Activated T-helper 2 cell treated with anti-CD3 and anti-CD28 coated beads, Interferon-gamma antibody, Interleukin-2, Interleukin-4, amounts not matched to agents 10 μg/mL and 5 μg/mL and 100 μg/mL, durations not matched to agents 14 hours and 24 hours and 36 hours (primary cell): ENCODE results near the gene THBS3. TPM values are rescaled to one million over a fixed set of nuclear protein-coding genes. Genes with fewer than 3 reads are reported as not detected.

Source experiments
- DNase-seq: peaks from one replicate; pipeline ENCODE4 v3.0.0; 2021; ENCODE audit warnings: low spot score
- H3K27ac Mint-ChIP-seq: one replicate; pipeline ENCODE4 v1.8.0; 2021; ENCODE audit warnings: mixed read lengths
- H3K27me3 Mint-ChIP-seq: one replicate; pipeline ENCODE4 v1.8.0; 2021; ENCODE audit warnings: low read depth, mixed read lengths
- H3K36me3 Mint-ChIP-seq: one replicate; pipeline ENCODE4 v1.8.0; 2021; ENCODE audit warnings: low read depth, mixed read lengths
- H3K4me1 Mint-ChIP-seq: one replicate; pipeline ENCODE4 v1.8.0; 2021; ENCODE audit warnings: low read depth, mixed read lengths
- H3K4me3 Mint-ChIP-seq: one replicate; pipeline ENCODE4 v1.8.0; 2021; ENCODE audit warnings: low read depth, mild to moderate bottlenecking, moderate library complexity, mixed read lengths
- H3K9me3 Mint-ChIP-seq: one replicate; pipeline ENCODE4 v1.8.0; 2021; ENCODE audit warnings: mixed read lengths
- intact Hi-C: fragments of 100-400 bp; cut with micrococcal nuclease; formaldehyde crosslinking; loops from one replicate; pipeline ENCODE4 v1.15.1; 2023
- total RNA-seq: library from RNA; stranded (reverse); gene quantifications from 2 replicates; pipeline ENCODE4 v1.2.3, GENCODE V29; 2022

THBS3 gene
- total RNA-seq, 1 donor from 2014 or later = 13.1 TPM

DNA sequence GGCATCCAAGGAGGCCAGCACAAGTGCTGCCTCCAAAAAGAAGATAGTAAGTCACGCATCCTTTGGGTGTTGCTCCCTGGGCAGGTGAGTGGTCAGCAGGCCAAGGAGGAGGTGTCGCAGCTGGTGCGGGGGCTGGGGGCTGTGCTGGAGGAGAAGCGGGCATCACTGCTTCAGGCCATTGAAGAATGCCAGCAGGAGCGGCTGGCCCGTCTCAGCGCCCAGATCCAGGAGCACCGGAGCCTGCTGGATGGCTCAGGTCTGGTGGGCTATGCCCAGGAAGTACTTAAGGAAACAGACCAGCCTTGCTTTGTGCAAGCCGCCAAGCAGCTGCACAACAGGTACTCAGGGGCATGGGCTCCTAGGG is 29.8 kb downstream of the THBS3 start:
- no peaks in the 10 kb centered on the region for H3K9me3 Mint-ChIP-seq
- peaks cover 31% of the 10 kb centered on the region for H3K4me1 Mint-ChIP-seq
- H3K4me3 Mint-ChIP-seq = no peak overlapping the region
- DNase-seq = no peak
- intact Hi-C loops = loop anchor here (2.0 kb wide), 1 partner anchor 15 kb away; no protein-coding TSS in a partner anchor
- H3K27ac Mint-ChIP-seq = no peak overlapping the region
- no peaks in the 10 kb centered on the region for H3K27me3 Mint-ChIP-seq
- peaks cover 35% of the 10 kb centered on the region for H3K36me3 Mint-ChIP-seq

DNA sequence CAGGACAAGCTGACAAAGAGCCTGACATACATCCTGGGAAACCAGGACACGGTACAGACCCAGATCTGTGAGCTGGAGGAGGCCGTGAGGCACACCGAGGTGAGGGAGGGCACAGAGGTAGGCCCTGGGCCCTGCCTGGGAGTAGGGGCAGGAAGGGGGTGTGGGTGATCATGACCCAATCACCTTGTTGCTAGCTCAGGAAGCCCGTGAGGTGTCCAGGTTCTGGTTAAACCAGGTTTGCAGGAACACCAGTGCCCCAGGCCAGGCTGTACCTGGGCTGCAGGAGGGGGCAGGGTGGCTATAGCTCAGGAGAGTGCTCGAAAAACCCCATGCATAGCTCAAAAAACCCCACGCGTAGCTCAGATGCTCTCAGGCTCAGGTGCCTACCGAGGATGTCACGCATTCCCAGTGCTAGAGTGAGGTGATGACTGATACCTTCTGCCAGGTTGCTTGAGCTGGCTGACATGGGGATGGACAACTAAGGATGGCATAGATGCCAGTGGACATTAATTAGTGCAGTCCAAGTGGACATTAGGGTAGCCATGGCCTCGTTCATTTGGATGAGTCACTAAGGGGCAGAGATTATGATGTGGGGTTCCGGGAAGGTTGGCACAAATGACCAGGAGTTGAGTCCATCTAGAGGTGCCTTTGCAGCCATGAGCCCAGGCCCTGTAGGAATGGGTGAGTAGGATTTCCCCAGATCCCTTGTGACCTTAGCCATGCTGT is 30.3 kb downstream of the THBS3 start:
- DNase-seq = no peak
- H3K4me3 Mint-ChIP-seq = no peak overlapping the region
- H3K4me1 Mint-ChIP-seq = peaks cover 32% of the 10 kb centered on the region
- H3K27ac Mint-ChIP-seq = no peak overlapping the region
- intact Hi-C loops = loop anchor here (2.0 kb wide), 1 partner anchor 15 kb away; no protein-coding TSS in a partner anchor
- H3K27me3 Mint-ChIP-seq = no peaks in the 10 kb centered on the region
- no peaks in the 10 kb centered on the region for H3K9me3 Mint-ChIP-seq
- peaks cover 37% of the 10 kb centered on the region for H3K36me3 Mint-ChIP-seq

DNA sequence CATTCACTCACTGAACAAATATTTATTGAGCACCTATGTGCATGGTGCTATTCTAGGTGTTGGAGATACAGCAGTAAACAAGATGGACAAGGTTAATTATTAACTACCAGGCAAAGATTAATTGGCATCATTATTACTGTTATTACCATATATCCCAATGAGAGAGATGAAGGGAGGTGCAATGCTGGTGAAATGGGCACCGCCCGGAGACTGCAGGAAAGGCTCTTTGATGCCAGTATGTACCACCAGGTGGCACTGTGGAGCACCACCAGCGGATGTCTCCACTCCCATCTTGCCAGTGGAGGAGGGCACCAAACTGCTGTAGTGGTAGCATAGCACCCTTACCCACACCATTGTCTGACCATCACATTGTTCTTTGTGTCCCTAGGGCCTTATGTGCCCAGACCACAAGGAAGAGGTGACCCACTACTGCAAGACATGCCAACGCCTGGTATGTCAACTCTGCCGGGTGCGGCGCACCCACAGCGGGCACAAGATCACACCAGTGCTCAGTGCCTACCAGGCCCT is 31.1 kb downstream of the THBS3 start:
- Mint-ChIP-seq H3K27ac (peak overlapping the region; percentile 9), H3K4me1 (peaks cover 38% of the 10 kb centered on the region), H3K36me3 (peaks cover 40% of the 10 kb centered on the region), H3K27me3 (no peaks in the 10 kb centered on the region), H3K9me3 (no peaks in the 10 kb centered on the region), H3K4me3 (peak overlapping the region; percentile 59)
- intact Hi-C loops = loop anchor here (1.0 to 2.0 kb wide), 2 partner anchors 16 to 50 kb away; no protein-coding TSS in a partner anchor
- DNase-seq = peak; percentile 71

DNA sequence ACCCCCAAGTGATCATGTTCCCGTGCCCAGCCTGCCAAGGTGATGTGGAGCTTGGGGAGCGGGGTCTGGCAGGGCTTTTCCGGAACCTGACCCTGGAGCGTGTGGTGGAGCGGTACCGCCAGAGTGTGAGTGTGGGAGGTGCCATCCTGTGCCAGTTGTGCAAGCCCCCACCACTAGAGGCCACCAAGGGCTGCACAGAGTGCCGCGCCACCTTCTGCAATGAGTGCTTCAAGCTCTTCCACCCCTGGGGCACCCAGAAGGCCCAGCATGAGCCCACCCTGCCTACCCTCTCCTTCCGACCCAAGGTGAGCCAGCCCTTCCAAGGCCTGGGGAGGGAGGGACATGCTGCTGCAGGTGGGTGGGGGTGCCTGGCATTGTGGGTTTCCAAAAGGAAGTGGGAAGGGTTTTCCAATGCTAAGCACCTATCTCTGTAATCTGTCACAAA is 31.7 kb downstream of the THBS3 start:
- Mint-ChIP-seq H3K27me3 (no peaks in the 10 kb centered on the region), H3K4me3 (peak overlapping the region; percentile 59), H3K27ac (no peak overlapping the region), H3K9me3 (no peaks in the 10 kb centered on the region), H3K36me3 (peaks cover 39% of the 10 kb centered on the region), H3K4me1 (peaks cover 38% of the 10 kb centered on the region)
- no peak for DNase-seq
- intact Hi-C loops = loop anchor here (1.0 to 2.0 kb wide), 2 partner anchors 17 to 50 kb away; no protein-coding TSS in a partner anchor

DNA sequence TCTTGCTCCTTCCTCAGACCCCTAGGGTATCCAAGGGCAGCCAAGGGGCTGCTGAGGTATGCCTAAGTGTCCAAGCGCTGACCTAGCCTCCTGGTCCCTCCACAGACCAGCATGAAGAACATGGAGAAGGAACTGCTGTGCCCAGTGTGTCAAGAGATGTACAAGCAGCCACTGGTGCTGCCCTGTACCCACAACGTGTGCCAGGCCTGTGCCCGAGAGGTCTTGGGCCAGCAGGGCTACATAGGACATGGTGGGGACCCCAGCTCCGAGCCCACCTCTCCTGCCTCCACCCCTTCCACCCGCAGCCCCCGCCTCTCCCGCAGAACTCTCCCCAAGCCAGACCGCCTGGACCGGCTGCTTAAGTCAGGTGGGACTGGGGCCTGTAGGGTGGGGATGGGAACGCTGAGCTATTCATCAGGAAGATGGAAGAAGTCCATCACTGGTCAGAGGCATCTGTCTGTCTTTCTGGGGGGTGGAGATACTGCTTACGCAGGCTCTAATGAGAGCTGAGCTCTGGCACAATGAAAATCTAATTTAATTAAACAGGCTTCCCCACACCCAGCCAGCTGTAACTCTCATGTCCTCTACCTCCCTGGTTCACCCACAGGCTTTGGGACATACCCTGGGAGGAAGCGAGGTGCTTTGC is 32.3 kb downstream of the THBS3 start:
- Mint-ChIP-seq H3K4me3 (peak overlapping the region; percentile 96), H3K9me3 (no peaks in the 10 kb centered on the region), H3K4me1 (peaks cover 39% of the 10 kb centered on the region), H3K27ac (no peak overlapping the region), H3K36me3 (peaks cover 41% of the 10 kb centered on the region), H3K27me3 (no peaks in the 10 kb centered on the region)
- intact Hi-C loops = no loop called here
- DNase-seq = no peak

DNA sequence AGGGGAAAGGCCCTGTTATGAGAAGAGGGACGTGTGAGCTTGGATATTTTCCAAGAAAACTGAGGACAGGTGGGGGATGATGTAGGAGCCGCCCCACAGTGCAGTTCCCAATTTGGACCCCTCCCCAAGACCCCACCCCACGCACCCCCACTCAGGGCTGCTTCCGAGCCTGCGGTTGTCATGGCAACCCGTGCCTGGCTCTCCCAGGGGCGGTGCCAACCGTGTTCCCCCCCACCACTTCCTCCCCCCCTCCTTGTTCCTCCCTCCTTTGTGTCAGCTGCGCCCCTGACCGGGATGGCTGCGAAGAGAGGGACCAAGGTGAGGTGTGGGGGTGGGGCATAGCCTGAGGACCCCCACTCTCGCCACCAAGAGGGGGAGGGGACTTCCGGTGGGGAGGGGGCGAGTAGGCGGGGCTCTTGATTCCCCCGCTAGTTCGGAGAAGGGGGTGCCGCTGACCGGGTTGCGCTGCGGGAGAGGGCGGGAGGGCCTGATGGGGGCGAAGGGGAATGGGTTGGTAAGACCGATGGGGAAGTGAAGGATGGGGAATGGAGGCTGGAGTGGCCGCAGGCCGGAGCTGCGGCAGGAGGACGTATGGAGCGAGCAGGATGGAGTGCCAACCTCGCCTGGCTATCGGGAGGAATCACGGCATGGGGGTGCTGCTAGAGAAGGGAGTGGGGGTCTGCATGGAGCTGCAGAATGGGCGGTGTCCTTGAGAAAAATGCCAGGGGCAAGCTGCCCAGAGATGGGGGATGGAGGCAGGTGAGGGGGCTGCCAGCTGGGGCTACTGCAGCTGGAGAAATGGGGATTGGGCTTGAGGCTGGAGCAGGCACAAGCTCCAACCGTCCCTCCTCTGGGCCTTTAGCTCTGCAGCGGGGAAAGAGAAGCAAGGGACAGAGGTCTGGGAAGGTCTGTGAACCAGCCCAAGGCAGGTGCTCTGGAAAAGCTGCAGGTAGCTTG is 33.1 kb downstream of the THBS3 start:
- Mint-ChIP-seq H3K27me3 (no peaks in the 10 kb centered on the region), H3K36me3 (peaks cover 42% of the 10 kb centered on the region), H3K4me3 (peak overlapping the region; percentile 96)

DNA sequence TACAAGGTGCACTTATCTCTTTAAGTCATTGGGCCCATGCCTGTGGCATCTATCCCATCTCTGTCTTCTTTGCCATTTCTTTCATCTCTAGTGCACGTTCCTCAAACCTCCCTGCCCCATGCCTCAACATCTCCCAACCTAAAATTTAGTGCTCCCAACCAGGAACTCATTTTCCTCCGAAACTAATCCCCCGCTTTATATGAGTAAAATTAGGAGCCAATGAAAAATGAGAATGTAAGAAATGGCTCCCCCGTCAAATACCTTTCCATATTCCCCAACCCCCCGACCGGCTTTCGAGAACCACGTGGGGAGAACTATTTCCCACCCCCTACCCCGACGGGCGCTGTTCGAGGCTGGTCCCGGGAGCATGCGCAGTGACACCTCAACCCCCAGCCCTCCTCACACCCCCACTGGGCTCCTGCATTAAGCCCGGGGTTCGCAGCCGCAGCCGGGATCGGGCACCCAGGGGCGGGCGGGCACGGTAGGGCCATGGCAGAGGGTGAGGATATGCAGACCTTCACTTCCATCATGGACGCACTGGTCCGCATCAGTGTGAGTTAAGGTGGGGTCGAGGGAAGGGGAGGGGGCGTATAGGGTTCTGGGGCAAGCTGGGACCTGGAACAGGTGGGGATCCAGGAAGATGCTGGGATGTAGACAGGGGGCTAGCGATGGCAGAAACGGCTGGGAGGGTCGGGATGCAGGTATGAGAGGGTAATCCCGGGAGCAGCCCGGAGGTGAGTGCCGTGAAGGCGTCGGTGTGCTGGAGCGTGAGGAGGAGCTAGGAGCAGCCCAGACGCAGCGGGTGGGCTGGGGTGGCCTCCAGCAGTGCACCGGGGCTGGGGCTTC is 34.0 kb downstream of the THBS3 start, which contains the start of gene TRIM46:
TRIM46 (plus strand) TSS at position 372 of the 846 bp plus-strand sequence; CDS start at position 490, 118 bp downstream.
- peaks cover 40% of the 10 kb centered on the region for H3K4me1 Mint-ChIP-seq
- peak within 1 kb of the TSS; percentile 96 for H3K4me3 Mint-ChIP-seq

More for the DNA sequence above, 33.1 kb downstream of the THBS3 start:
- peak; percentile 39 for DNase-seq
- intact Hi-C loops = loop anchor here (1.0 kb wide), 1 partner anchor 35 kb away; no protein-coding TSS in a partner anchor
- no peaks in the 10 kb centered on the region for H3K9me3 Mint-ChIP-seq
- peak overlapping the region; percentile 96 for H3K27ac Mint-ChIP-seq
- peaks cover 40% of the 10 kb centered on the region for H3K4me1 Mint-ChIP-seq

DNA sequence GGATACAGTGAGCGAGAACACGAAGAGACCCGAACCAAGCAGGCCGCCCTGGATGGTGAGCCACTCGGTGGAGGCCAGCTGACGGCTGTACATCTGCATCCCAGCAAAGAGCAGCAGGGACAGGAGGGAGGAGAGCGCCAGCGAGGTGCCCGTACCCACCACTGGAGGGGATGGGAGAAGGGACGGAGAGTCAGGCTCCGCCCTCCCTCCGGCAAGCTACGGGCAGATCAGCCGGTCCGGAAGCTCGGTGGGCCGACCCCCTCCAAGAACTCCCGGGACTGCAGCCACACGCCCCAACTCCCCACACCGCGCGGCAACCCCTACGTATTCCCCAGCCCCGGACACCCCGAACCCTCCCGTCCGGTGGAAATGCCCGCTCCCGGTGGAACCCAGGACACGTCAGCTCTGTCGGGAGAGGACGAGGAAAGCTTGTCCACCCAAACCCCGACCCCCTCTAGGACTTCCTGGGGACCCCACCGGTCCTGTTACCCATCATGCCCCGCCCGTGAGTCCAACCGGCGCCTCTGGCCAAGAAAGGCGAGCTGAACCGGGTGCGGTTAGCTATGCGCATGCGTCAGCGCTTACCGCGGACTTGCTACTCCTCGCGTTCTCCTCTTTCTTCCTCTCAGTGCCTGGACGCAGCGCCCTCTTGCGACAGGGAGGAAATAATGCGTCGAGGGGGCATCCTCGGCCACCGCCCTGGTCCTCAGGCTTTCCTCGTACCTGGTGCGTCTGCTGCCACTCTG is 34.8 kb downstream of the THBS3 start, which contains the start of gene KRTCAP2:
KRTCAP2 (minus strand) TSS at position 573 of the 746 bp plus-strand sequence; CDS start at position 493, 80 bp downstream.
- Mint-ChIP-seq H3K27me3 (no peaks in the 10 kb centered on the region), H3K4me1 (peaks cover 42% of the 10 kb centered on the region), H3K9me3 (no peaks in the 10 kb centered on the region), H3K36me3 (peaks cover 41% of the 10 kb centered on the region), H3K27ac (peak within 1 kb of the TSS; percentile 96), H3K4me3 (peak within 1 kb of the TSS; percentile 96)
- peak; percentile 94 for DNase-seq
- intact Hi-C loops = loop anchor here (1.0 to 2.0 kb wide), 2 partner anchors 38 to 237 kb away; partner anchors contain the start of genes PMVK and SLC50A1

More for the DNA sequence above, 34.0 kb downstream of the THBS3 start, which contains the start of gene TRIM46:
- Mint-ChIP-seq H3K36me3 (peaks cover 42% of the 10 kb centered on the region), H3K9me3 (no peaks in the 10 kb centered on the region), H3K27ac (peak within 1 kb of the TSS; percentile 96), H3K27me3 (no peaks in the 10 kb centered on the region)
- intact Hi-C loops = loop anchor here (1.0 to 2.0 kb wide), 3 partner anchors 36 to 237 kb away; partner anchors contain the start of genes PMVK and SLC50A1
- peak; percentile 64 for DNase-seq

DNA sequence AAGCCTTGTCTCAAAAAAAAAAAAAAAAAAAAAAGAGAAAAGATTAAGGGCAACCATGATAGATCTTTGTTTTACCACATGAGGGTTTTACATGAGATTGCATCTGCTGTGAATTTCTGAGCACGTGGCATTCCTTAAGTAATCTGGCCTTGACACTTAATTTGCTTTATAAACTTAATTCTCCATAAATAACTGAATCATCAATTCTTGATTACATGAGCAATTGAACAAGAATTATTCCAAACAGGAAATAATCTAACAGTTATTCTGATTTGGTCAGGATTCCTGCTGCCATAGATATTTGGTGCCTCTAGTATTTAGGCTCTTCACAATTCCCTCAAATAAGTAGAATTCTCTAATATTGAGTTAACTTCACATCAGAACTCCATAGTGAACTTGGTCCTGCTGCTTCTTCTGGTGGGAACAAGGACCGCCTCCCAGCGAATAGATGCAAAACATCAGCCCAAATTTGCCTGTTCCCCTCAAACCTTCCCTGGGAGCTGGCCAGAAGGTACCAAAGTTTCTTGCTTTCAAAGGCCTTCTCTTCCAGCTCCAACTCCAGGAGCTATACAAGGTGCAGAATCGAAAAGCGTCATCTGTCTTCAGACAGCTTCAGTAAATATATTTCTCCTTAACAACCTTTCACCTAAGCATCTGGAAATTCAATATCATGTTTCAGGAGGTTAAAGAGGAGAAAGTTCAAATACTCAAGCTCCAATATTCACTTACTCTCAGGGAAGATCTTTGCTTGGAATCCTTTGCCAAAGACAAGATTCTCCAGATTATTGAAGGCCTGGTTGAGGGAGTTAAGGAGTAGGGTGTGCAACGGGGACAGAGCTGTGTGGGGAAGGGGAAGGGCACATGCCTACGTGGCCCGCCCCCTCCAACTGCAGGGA is 35.6 kb downstream of the THBS3 start:
- no peak for DNase-seq
- peak overlapping the region; percentile 96 for H3K4me3 Mint-ChIP-seq
- intact Hi-C loops = loop anchor here (2.0 kb wide), 1 partner anchor 37 kb away; the partner anchor contains the start of gene SLC50A1
- peak overlapping the region; percentile 96 for H3K27ac Mint-ChIP-seq
- H3K27me3 Mint-ChIP-seq = no peaks in the 10 kb centered on the region
- H3K9me3 Mint-ChIP-seq = no peaks in the 10 kb centered on the region
- H3K4me1 Mint-ChIP-seq = peaks cover 48% of the 10 kb centered on the region
- H3K36me3 Mint-ChIP-seq = peaks cover 35% of the 10 kb centered on the region

DNA sequence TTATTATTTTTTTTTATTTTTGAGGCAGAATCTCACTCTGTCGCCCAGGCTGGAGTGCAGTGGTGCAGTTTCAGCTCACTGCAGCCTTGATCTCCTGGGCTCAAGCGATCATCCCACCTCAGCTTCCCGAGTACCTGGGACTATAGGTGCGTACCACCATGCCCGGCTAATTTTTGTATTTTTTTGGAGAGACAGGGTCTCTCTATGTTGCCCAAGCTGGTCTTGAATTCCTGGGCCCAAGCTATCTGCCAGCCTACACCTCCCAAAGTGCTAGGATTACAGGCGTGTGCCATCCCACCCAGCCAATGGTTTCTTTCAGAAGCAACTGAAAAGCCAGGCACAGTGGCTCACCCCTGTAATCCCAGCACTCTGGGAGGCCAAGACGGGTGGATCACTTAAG is 36.9 kb downstream of the THBS3 start:
- Mint-ChIP-seq H3K4me3 (no peak overlapping the region), H3K36me3 (peaks cover 29% of the 10 kb centered on the region), H3K4me1 (peaks cover 39% of the 10 kb centered on the region), H3K27me3 (no peaks in the 10 kb centered on the region), H3K27ac (no peak overlapping the region), H3K9me3 (no peaks in the 10 kb centered on the region)
- intact Hi-C loops = no loop called here
- peak; percentile 1 for DNase-seq
